Stromal cell of bone marrow (primary cell): ENCODE results near the gene HIBCH.
"Not testable (repeated sequence)": the region's sequence is repeated elsewhere in the genome, so short reads cannot be mapped to it uniquely, and the experiment has no call there.

Experiments used
- DNase-seq: peaks from one replicate; pipeline ENCODE4 v3.0.0-alpha.2; 2012; ENCODE audit warnings: low read depth

HIBCH gene, protein sequence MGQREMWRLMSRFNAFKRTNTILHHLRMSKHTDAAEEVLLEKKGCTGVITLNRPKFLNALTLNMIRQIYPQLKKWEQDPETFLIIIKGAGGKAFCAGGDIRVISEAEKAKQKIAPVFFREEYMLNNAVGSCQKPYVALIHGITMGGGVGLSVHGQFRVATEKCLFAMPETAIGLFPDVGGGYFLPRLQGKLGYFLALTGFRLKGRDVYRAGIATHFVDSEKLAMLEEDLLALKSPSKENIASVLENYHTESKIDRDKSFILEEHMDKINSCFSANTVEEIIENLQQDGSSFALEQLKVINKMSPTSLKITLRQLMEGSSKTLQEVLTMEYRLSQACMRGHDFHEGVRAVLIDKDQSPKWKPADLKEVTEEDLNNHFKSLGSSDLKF

DNA sequence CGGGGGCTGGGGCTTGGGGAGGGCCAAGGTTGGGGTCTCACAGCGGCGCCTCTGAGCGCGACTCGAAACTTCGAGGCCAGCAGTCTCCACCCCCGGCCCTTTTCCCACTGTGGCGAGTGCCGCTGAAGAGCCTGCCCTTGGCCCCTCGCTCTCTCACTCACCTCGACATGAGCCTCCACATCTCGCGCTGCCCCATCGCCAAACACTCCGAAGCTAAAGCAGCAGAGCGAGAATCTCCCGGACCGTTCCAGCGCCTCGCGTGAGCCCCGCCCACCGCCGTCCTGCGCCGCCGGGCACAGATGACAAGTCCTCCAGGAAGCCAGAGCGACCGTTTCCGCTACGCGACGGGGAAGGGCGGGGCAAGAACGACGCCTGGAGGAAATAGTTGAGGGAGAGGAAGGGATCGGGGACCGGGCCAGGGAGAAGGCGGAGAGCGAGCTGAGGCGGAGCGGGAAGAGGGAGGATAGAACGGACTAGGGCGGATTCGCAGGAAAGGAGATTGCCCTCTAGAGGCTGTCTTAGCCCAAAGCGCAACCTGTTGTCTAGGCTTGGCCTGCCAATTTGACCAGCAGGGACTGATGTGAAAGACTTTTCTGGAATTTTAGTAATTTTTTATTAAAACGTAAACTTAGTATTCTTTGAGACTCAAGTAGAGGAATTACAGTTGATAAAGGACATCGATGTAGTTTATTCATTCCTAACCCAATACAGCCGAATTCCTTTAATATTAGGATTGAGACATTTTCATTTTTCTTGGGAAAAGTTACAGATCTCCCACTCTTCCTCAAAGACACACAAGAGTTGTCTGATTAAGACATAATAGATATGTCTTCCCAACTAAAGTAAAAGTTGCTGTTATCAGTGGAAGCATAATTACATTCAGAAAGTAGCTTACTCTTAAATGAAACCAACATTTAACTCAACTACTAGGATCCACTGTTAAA is at the start of gene HIBCH:
Gene HIBCH, minus strand, starts transcription at position 272 of the 944 bp plus-strand sequence. Its CDS starts 76 bp downstream, at position 196.
- DNase-seq, result peak; percentile 99

DNA sequence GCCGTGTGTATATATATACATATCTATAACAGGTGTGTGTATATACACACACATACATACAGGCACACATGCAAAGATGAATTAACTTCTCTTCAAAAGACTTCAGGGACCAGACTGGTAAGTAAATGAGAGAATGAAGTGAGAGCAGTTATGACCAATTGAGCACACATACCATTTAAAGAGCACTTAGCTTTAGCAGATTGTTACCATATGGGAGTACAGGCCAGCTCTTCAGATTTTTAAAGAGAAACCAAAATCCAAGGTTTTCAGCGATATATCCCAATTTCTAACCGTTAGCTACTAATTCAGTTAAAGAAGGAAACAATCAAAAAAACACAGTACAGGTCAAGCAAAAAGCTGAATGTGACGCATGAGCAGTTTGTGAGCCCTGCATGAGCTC is 47.5 kb upstream of the HIBCH start:
- DNase-seq, result no peak

DNA sequence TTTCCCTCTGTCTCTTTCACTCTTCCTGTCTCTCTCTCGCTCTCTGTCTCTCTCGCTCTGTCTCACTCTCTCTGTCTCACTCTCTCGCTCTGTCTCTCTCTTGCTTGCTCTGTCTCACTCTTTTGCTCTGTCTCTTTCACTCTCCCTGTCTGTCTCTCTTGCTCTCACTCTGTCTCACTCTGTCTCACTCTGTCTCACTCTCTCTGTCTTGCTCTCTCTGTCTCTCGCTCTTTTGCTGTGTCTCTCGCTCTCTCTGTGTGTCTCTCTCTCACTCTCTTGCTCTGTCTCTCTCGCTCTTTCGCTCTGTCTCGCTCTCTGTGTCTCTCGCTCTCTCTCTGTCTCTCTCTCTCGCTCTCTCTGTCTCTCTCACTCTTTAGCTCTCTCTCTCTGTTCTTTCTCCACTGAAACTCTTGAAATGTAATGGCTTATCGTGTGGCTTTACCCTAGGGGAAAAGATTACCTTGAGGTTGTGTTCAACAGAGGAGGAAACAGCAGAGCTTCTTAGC is 46.7 kb upstream of the HIBCH start:
- DNase-seq, result no peak

DNA sequence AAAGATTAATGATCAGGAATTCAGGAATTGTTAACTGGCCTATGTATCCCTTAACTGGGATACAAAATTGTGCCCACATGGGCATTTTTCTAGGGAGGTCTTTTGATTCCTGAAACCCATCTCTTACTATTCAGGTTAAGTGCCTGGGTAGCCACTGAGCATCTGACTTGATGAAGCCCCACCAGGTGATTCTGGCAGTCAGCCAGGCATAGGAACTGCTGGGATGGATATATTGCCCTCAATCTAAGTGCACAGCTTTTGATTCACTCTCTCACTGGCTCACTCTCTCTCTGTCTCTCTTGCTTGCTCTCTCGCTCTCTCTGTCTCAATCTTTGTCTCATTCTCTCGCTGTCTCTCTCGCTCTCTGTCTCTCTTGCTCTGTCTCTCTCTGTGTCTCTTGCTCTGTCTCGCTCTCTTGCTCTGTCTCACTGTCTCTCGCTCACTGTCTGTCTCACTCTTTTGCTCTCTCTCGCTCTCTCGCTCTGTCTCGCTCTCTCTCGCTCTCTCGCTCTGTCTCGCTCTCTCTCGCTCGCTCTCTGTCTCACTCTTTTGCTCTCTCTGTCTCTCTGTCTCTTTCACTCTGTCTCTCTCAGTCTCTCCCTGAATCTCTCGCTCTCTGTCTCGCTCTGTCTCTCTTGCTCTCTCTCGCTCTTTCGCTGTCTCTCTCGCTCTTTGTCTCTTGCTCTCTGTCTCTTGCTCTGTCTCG is 46.0 kb upstream of the HIBCH start:
- no peak for DNase-seq

DNA sequence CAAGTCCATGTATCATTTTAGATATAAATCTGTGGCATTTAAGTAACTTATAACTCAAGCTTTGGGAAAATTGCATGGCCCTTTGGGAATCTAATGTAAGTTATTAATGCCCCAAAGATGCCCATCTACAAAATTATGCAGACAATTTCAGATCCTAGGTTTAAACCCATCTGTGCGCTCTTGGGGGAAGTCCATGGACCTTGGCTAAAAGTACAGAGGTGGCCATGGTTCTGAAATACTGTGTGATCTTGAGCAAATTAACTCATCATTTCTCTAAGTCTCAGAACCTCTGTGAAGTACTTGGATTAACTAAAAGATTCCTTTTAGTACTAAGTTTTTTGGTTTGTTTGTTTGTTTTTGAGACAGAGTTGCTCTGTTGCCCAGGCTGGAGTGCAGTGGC is 43.3 kb upstream of the HIBCH start:
- no peak for DNase-seq

DNA sequence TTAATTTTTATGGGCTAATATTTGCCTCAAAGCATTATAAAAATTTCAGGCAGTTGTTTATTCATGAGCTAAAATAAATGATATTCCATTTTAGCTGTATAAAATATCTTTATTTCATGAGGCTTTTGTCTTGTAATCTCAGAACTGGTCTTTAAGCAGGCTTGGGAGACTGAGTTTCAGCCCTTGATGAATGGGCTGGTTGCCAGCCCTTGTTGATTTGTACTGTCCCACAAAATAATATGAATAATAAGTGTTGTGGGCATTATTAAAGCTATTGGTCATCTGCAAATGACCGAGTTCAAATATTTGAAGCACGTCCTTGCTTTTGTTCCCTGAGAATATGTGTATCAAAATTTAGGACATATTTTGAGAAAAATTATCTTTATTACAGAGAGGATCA is 41.9 kb upstream of the HIBCH start:
- DNase-seq, result no peak

DNA sequence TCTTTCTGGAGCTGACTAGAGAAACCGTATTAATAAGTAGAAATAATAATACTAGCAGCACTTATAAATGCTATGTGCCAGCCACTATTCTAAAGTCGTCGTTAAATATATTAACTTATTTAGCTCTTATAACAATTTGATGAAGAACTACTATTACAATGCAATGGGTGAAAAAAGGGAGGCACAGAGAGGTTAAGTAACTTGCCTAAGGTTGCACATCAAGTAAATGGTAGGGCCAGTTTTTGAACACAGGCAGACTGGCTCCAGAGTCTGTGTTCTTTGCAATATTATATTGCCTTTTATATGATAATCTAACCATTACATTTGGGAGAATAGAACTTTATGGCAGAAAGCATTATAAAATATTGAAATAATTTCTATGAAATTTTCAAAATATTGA is 41.3 kb upstream of the HIBCH start:
- DNase-seq, result no peak

DNA sequence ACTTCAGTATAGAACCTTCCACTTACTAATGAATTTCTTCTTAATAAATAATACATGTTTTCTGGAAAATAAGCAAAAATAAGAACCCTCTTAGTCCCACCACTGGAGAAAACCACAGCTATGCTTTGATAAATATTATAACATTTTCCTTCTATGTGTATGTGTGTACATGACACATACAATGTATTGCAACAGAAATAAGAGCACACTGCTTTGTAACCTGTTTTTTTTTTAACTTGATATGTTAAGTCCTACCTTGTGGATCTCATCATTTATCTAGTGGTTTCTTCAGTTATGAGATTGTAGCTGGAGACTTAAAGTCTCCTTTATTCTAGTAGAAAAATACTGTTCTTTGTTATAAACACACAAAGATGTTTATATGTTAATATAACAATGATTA is 40.9 kb upstream of the HIBCH start:
- no peak for DNase-seq

DNA sequence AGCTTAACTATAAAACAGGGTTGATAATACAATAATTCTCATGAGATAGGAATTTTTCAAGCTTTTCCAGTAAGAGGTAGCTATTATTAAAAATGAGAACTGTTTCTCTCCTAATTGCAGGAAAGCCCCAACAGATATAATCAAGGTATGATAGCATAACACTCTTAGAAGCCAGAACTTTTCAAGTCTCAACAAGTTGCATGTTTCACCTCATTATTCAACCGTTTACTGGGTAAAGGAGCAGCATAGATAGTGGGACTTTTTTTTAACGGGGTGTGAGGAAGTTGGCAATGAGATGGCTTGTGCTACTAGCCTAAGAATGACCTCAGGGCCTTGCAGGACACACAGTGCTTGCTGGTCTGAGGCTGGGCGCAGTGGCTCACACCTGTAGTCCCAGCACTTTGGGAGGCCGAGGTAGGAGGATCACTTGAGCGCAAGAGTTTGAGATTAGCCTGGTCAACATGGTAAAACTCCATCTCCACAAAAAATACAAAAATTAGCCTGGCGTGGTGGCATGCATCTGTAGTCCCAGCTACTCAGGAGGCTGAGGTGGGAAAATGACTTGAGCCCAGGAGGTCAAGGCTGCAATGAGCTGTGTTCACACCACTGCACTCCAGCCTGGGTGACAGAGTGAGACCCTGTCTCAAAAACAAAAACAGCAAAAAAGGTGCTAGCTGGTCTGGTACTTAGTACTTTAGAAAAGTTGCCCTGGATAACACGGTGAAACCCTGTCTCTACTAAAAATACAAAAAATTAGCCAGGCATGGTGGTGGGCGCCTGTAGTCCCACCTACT is 39.2 kb upstream of the HIBCH start:
- DNase-seq, result not testable (repeated sequence)

DNA sequence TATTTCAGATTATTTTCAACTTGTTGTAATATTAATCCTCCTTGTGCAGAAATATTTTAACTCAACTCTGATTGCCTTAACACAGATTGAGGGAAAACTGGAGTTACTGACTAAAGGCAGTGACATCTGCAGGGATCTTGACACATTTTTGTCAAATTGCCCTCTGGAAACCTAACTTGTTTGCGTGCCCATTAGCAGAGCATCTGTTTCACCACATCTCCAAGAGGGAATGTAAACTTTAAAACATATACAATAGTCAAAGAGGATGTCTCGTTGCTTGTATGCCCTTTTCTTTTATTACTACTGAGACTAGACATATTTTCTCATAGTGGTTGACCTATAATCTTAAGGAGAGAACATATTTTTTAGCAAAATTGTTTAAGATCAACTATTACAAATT is 38.0 kb upstream of the HIBCH start:
- DNase-seq, result no peak

DNA sequence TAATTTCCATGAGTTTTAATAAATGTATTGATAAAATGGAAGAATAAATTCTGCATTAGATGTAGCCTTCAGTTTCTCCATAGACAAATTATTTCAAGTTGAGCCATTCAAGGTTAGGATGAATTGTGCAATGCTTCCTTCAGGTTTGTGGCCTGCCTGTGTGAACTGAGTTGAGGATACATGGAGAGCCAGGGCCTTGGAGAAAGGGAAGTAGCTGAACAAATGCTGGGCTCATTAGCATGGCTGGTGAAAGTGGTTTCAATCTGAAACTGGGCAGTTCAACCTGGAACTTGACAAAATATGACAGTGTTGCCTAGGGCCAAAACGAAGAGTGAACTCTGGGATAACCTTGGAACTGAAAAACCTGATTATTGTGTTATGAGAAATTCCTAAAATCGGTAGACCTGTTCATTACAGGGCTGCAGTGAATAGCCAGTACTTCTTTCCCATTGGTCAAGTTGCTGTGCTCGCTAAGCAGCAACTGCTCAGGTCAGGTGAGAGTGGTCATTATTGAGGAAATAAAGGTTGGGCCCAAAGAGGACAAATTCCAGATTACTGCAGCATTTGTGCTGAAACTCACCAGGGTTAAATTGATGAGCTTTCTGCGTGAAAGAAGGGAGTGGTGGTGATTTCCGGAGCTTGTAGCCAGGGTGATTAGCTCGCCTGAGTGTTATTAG is 36.5 kb upstream of the HIBCH start:
- DNase-seq, result no peak

DNA sequence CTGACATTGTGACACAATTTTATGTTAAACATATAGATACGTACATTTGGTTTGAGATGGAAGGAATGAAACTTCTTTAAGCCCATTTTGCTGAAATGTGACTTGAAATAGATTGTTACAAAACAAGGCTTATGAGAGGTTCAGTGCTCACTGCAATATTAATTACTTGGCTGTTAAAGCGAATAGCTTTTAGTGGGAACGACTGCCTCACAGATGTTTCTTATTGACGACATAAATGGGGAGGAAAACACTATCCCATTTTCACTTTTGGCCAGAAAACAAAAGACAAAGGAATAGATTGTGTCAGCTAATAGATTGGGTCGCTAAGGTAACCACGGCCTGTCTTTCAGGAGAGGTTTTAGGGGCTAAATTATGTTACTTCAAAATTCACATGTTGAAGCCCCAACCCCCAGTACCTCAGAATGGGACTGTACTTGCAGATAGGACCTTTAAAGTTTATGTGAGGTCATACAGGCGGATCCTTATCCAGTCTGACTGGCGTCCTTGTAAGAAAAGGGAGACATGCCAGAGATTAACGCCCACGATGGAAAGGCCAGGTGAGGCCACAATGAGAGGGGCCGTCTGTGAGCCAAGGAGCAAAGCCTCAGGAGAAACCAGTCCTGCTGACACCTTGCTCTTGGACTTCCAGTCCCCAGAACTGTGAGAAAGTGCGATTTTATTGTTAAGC is 34.5 kb upstream of the HIBCH start:
- DNase-seq, result no peak

DNA sequence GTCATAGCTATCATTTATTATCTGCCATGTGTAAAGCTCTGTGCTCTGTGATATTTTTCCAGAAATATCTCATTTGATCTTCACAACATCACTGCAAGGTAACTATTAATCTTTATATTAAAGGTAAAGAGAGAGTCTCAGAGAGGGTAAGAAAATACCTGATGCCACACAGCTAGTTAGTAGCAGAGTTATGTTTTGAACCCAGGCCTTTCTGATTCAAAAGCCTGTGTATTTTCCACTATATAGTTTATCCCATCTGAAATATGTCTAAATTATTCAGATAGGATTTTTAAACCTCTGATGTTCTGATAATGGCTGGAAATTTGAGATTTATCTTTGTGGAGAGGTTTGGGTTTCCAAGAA is 33.9 kb upstream of the HIBCH start:
- DNase-seq, result no peak

DNA sequence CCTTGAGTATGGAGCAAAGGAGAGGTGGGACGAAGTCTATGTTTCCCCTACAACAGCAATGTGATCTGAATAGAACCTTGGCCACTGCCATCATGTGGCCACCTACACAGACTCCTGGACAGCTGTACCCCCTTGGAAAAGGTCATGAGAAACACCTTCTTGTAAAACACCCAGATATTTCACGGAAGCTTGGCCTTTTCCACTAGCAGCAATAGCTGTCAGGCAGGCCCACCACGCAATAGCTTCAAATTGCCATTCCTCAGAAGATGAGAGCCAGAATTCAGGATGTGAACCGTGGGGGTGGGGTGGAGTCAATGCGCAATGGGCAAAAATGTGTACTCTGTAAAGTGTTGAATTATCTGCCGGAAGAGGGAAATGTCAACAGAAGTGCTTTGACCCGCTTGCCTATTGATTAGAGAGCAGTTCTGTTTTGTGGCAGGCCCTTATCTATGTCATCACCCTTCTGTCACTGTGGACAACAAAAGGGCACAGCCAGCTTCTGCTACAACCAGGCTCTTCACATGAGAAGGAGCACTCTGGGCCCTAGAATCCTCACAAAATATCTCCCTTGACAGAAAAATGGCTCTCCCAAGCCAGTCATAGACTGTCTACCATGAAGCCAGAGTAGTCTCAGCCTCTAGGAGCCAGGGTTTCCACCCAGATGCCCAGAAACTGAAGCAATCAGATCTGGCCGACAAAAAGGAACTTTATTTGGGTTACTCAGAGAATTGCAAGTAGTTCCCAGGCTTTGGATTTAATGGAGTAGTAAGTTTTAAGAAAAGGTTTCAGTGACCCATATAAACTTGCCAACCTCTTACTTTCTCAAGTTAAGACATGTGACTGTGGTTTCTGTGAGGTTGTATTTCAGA is 33.3 kb upstream of the HIBCH start:
- DNase-seq, result peak; percentile 29

DNA sequence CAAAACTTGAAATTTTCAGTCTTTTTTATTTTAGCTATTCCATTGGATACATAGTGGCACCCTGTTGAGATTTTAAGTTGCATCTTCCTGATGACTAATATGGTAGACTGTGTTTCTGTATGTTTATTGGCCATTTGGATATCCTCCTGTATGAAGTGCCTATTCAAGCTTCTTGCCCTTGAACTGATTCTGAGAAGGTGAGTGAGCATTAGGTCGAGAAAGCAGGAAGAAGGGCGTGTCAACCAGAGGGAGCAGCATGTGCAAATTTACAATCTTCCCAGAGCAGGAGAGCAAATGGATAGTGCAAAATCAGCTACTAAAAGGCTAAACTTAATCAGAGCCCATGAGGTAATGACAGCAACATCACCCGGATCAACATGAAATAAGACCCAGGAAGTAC is 32.3 kb upstream of the HIBCH start:
- DNase-seq, result no peak

DNA sequence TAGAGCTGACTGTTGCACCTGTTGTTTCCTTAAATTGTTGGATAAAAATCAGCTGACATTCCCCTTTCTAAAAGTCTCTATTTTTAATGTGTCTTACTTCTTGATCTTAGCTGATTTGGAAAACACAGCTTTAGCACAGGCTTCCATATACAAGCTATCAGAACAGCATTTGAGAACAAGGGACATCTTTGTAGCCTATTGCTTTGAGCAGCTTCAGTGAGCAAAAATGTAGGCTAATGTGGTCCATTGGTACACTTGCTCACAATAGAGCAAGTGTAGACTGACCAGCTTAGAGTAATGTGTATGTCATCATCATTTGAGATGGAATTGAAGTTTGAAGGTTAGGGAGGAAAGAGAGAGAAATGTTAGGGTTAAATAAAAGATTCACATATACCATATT is 30.7 kb upstream of the HIBCH start:
- no peak for DNase-seq

DNA sequence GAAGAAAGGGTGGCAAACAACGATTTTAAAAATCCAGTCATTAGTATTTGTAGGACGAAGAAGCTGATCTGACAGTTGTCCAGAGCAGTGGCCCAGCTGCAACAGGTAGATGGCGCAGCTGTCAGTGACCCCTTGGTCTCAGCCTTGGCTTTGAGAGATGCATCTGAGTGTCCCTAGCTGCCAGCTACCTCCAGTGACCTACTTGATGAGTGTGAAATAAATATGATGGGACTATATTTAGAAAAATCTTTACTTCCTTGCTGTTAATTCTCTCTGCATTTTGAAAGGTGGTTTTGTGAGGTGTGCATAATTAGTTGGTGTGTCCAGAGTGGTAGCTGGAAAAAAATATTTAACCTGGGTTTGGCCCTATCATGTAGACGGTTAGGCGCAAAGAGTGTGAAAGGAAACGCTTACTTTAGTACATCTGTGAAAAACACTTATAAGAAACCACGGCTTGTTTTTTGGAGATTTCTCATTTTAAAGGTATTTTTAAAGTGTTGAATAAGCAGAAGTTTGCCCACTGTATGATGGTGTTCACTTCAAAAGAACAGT is 24.7 kb upstream of the HIBCH start:
- DNase-seq, result no peak

DNA sequence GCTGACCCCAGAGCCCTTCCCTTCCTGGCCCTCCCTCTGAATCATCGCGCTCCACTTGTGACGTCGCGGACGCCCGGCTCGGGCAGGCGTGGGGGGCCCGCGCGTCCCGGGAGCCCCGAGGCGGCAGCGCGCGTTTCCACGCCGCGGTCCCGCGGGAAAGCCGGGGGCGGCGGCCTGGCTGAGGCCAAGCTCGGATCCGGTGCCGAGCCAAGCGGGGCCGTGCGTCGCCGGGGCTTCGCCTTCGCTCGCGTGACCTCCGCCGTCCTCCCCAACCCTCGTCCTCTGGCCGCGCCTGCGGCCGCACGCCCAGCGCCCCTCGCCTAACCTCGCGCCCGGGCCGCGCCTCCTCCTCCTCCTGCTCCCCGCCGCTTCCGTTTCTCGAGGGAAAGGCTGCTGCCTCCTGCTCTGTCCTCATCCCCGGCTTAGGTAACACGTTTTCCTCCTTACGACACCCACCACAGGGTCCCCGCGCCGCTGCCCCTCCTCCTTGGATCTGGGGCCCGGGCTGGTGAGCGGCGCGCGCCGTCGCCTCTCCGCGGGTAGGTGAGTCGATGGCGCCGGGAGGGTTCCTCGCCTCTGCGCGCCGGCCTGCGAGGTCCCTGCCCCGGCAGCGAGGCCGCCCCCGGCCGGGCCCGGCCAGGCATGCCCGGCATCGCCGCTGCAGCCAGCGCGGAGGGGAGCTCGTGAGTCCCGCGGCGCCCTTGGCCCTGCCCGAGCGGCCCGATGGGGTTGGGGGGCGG is 24.1 kb upstream of the HIBCH start, which contains the start of gene INPP1:
Gene INPP1, plus strand, starts transcription at position 54 of the 740 bp plus-strand sequence. CDS start 16,514 bp downstream, outside the sequence.
- peak; percentile 58 for DNase-seq
